AG10803 (cell line): ENCODE measurements around the gene PROK1.

ENCODE experiments used
- DNase-seq: peaks from one replicate; pipeline ENCODE4 v3.0.0; 2010; ENCODE audit warnings: low read depth
- H3K4me3 ChIP-seq: 2 replicates; pipeline ENCODE4 v1.5.1; 2011; ENCODE audit warnings: mild to moderate bottlenecking, low read length, control low read depth
- TF ChIP-seq, protein P1 (sequence below): conservative IDR thresholded peaks from 2 replicates; pipeline ENCODE4 v1.5.1; 2011; ENCODE audit warnings: mild to moderate bottlenecking, low read length, control low read depth, inconsistent platforms

The PROK1 gene

DNA sequence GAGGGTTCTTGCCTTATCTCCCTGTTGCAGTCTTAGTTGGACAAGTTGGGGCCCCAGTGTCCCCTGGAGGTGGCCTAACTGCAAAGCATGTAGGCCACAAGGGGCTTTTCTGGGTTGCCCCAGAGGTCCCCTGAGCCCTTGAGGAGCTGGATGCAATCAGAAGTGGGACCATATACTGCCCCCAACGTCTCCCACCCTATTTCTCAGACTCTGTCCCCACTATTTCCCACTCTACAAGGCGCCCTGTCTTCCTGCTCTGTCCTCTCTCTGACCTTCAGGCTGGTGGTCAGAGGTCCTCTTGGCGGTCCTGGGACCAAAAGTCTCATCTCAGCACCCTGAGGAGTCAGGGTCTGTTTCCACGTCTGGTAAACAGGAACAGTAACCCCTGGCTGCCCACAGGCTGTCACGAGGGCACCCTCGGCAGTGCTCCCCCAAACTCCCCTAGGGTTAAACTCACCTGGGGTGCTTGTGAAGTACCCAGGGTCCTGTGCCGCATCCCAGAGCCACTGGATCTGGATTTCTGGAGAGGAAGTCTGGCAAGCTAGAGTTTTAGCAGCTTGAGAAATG is 14.9 kb downstream of the PROK1 start:
- no peak overlapping the region for H3K4me3 ChIP-seq
- DNase-seq = no peak
- TF ChIP-seq, protein P1, sequence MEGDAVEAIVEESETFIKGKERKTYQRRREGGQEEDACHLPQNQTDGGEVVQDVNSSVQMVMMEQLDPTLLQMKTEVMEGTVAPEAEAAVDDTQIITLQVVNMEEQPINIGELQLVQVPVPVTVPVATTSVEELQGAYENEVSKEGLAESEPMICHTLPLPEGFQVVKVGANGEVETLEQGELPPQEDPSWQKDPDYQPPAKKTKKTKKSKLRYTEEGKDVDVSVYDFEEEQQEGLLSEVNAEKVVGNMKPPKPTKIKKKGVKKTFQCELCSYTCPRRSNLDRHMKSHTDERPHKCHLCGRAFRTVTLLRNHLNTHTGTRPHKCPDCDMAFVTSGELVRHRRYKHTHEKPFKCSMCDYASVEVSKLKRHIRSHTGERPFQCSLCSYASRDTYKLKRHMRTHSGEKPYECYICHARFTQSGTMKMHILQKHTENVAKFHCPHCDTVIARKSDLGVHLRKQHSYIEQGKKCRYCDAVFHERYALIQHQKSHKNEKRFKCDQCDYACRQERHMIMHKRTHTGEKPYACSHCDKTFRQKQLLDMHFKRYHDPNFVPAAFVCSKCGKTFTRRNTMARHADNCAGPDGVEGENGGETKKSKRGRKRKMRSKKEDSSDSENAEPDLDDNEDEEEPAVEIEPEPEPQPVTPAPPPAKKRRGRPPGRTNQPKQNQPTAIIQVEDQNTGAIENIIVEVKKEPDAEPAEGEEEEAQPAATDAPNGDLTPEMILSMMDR = no peak

- no peak for DNase-seq
- no peak overlapping the region for H3K4me3 ChIP-seq
- TF ChIP-seq, protein P1 = no peak
Measured at GRCh38 chr1:110466646-110467280, 15.8 kb downstream of the PROK1 start.

GRCh38 chr1:110471131-110471530 is 20.2 kb downstream of the PROK1 start:
- no peak overlapping the region for H3K4me3 ChIP-seq
- DNase-seq = no peak
- TF ChIP-seq, protein P1 = no peak

GRCh38 chr1:110472546-110472945 is 21.6 kb downstream of the PROK1 start:
- TF ChIP-seq, protein P1 = no peak
- no peak for DNase-seq
- no peak overlapping the region for H3K4me3 ChIP-seq

DNA sequence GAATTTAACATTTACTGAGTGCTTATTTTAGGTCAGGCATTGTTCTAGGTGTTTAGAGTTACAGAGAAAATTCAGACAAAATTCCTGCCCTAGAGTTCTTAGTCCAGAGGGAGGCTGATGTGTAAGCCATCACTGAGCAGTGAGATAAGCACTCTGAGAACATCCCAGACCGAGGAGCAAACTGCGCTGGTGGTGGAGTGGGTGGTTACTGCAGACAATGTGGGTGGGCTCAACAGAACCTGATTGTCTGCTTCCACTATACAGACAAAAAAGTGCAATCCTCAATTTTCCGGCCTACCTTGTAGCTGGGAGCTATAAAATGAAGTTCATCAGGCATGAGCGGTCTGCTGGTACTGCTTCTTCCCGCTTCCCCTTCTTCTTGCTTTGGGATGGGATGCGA is 23.5 kb downstream of the PROK1 start:
- no peak overlapping the region for H3K4me3 ChIP-seq
- no peak for DNase-seq
- TF ChIP-seq, protein P1 = no peak

- H3K4me3 ChIP-seq = no peak overlapping the region
- DNase-seq = no peak
- TF ChIP-seq, protein P1 = no peak
Measured at GRCh38 chr1:110475362-110476027, 24.5 kb downstream of the PROK1 start.
